Measurements from ENCODE around the gene BCL6. TPM values are rescaled to one million over a fixed set of nuclear protein-coding genes. Genes with fewer than 3 reads are reported as not detected.

BCL6 gene
- total RNA-seq, 4 donors from 2014 or later = 193 to 441 (median 282) TPM

- 78 to 90% methylated on average over 22 of the region's 22 CpGs for WGBS, 2 donors
- DNase-seq (ENCODE audit: low spot score in 2 of 2) = no peak
- intact Hi-C loops (cut with DNase I; ENCODE audit: low total_unique reads) = no loop called here
- no peak for TF ChIP-seq CTCF (IDR thresholded peaks at IDR 0.05)
- TF ChIP-seq POLR2A (IDR thresholded peaks at IDR 0.05) = no peak
- H3K4me3 ChIP-seq (ENCODE audit: low read depth, poor library complexity, severe bottlenecking) = no peak overlapping the region
Measured at GRCh38 chr3:187725224-187725623, 20.0 kb downstream of the BCL6 start.

GRCh38 chr3:187722206-187722612 lies 23.1 kb downstream of the BCL6 start:
- H3K4me3 ChIP-seq (ENCODE audit: low read depth, poor library complexity, severe bottlenecking) = no peak overlapping the region
- intact Hi-C loops (cut with DNase I; ENCODE audit: low total_unique reads) = no loop called here
- TF ChIP-seq POLR2A (IDR thresholded peaks at IDR 0.05) = no peak
- TF ChIP-seq CTCF (IDR thresholded peaks at IDR 0.05) = no peak
- DNase-seq (ENCODE audit: low spot score in 2 of 2) = no peak
- WGBS, 2 donors = 88 to 91% methylated on average over 10 of the region's 10 CpGs

GRCh38 chr3:187721055-187721454 lies 24.2 kb downstream of the BCL6 start:
- TF ChIP-seq CTCF (IDR thresholded peaks at IDR 0.05) = no peak
- no peak for TF ChIP-seq POLR2A (IDR thresholded peaks at IDR 0.05)
- no peak overlapping the region for H3K4me3 ChIP-seq (ENCODE audit: low read depth, poor library complexity, severe bottlenecking)
- WGBS, 2 donors = 94 to 95% methylated on average over 8 of the region's 8 CpGs
- DNase-seq (ENCODE audit: low spot score in 2 of 2) = no peak
- intact Hi-C loops (cut with DNase I; ENCODE audit: low total_unique reads) = no loop called here

GRCh38 chr3:187720337-187720670 lies 25.0 kb downstream of the BCL6 start:
- DNase-seq (ENCODE audit: low spot score in 2 of 2) = no peak
- intact Hi-C loops (cut with DNase I; ENCODE audit: low total_unique reads) = no loop called here
- no peak overlapping the region for H3K4me3 ChIP-seq (ENCODE audit: low read depth, poor library complexity, severe bottlenecking)
- 94% methylated on average over 2 of the region's 2 CpGs for WGBS, 2 donors
- TF ChIP-seq POLR2A (IDR thresholded peaks at IDR 0.05) = no peak
- no peak for TF ChIP-seq CTCF (IDR thresholded peaks at IDR 0.05)

GRCh38 chr3:187719628-187720336 lies 25.5 kb downstream of the BCL6 start:
- no peak for TF ChIP-seq CTCF (IDR thresholded peaks at IDR 0.05)
- TF ChIP-seq POLR2A (IDR thresholded peaks at IDR 0.05) = no peak
- H3K4me3 ChIP-seq (ENCODE audit: low read depth, poor library complexity, severe bottlenecking) = no peak overlapping the region
- intact Hi-C loops (cut with DNase I; ENCODE audit: low total_unique reads) = no loop called here
- WGBS, 2 donors = 53 to 60% methylated on average over 6 of the region's 6 CpGs
- no peak for DNase-seq (ENCODE audit: low spot score in 2 of 2)

GRCh38 chr3:187718802-187719201 lies 26.5 kb downstream of the BCL6 start:
- WGBS, 2 donors = 84 to 95% methylated on average over 5 of the region's 5 CpGs
- DNase-seq (ENCODE audit: low spot score in 2 of 2) = no peak
- H3K4me3 ChIP-seq (ENCODE audit: low read depth, poor library complexity, severe bottlenecking) = no peak overlapping the region
- TF ChIP-seq CTCF (IDR thresholded peaks at IDR 0.05) (no peak), POLR2A (IDR thresholded peaks at IDR 0.05) (no peak)
- intact Hi-C loops (cut with DNase I; ENCODE audit: low total_unique reads) = no loop called here

Data from lower leg skin (tissue), 4 donors.